GM10847 (cell line): ENCODE data around the gene SH2D3C.

Experiments used
- POLR2A ChIP-seq: IDR thresholded peaks from 2 replicates; pipeline ENCODE4 v1.6.1; 2011; ENCODE audit not compliant: insufficient read length; ENCODE audit errors: extremely low read depth

SH2D3C gene, protein sequence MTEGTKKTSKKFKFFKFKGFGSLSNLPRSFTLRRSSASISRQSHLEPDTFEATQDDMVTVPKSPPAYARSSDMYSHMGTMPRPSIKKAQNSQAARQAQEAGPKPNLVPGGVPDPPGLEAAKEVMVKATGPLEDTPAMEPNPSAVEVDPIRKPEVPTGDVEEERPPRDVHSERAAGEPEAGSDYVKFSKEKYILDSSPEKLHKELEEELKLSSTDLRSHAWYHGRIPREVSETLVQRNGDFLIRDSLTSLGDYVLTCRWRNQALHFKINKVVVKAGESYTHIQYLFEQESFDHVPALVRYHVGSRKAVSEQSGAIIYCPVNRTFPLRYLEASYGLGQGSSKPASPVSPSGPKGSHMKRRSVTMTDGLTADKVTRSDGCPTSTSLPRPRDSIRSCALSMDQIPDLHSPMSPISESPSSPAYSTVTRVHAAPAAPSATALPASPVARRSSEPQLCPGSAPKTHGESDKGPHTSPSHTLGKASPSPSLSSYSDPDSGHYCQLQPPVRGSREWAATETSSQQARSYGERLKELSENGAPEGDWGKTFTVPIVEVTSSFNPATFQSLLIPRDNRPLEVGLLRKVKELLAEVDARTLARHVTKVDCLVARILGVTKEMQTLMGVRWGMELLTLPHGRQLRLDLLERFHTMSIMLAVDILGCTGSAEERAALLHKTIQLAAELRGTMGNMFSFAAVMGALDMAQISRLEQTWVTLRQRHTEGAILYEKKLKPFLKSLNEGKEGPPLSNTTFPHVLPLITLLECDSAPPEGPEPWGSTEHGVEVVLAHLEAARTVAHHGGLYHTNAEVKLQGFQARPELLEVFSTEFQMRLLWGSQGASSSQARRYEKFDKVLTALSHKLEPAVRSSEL

DNA sequence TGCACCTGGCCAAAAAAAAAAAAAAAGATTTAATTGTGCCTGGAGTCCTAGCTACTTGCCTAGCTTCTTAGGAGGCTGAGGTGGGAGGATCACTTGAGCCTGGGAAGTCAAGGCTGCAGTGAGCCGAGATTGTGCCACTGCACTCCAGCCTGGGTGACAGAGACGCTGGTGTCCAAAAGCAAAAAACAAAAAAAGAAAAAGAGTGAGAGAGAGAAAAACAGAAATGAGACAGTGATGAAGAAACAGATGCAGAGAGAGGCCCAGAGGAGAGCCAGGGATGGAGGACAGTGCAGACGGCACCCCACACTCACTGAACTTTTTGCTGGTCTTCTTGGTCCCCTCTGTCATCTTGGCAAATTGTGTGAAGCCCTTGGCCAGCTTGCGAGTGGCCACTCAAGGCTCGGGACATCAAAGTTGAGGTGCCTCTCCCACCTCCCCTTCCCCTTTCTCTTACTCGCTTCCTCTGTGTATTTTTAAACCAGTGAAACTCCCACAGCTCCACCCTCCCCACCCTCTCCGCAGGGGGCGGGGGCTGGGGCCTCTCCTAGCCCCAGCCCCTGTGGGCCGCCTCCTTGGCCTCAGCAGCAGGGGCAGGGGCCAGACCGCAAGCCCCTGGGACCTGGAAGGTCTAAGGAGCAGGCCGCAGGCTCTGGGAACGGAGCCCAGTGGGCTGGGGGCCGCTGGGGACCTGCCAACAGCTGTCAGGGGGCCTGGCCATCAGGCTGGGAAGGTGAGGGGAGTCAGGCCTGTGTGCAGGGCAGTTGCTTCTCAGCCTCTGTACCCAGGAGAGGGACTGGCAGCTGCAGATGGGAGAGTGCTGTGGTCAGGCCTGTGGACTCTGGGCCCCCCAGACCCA, at the start of gene SH2D3C:
Gene SH2D3C (minus strand): TSS at position 387 of the 856 bp plus-strand sequence. CDS start 39 bp downstream, at position 348.
- TF ChIP-seq POLR2A, result peak; percentile 34

DNA sequence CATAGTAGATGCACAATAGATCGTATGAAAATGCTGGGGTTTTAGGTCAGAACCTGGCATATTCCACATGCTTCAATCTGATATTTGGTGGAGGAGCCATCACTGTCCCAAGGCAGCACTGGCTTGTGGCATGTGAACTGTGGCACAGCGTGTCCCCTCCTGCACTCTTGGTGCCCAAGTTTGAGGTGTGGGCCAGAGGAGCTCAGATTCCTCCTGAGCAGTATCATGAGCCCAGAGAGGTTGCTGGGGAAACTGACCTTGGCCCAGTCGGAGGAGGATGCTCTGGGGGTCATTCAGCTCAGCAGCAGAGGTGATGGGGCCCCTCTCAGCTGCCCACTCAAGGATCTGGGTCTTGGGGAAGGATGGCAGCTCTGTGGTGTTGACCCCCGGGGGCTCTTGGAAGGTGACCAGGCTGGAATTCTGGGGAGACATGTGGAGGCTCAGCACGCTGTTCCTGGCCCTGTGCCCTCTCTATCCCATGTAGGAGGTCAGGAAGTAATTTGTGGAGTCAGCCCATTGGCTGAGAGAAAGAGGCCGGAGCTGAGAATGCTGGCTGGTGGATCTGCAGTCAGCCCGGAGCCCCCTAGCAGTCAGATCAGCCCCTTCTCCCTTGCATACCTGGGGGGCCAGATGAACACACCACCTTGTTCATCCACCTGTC, 47.9 kb upstream of the SH2D3C start:
- no peak for TF ChIP-seq POLR2A

DNA sequence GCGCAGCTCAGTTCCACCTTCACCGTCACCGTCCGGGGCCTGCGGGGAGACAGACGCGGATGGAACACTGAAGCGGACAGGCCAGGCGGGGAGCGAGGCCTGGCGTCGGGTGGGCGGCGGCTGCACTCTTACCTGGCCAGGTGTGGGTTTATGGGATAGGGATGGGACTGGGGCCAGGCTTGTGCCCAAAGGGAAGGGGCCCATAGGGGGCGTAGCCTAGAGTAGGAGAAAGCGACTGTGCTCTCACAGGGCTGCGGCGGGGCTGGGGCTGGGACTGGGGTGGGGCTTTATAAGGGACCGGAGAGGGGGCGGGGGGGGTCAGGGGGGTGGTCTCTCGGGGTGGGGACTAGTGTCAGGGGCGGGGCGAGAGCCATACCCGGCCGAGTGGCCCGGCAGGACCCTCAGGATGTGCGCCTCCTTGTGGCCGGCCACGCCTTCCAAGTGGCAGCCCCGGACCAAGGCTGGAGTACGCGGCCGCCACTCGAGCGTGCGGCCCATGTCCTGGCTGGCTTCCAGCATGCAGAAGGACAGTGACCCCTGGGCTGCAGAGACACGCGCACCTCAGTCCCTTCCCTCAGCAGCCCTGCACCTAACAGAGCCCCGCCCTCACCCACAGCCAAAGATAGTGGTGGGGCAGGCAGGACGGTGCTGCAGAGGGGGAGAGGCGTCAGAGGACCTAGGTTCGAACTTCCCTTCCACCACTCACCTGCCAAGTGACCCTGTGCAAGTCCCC, 47.0 kb upstream of the SH2D3C start:
- TF ChIP-seq POLR2A, result no peak

DNA sequence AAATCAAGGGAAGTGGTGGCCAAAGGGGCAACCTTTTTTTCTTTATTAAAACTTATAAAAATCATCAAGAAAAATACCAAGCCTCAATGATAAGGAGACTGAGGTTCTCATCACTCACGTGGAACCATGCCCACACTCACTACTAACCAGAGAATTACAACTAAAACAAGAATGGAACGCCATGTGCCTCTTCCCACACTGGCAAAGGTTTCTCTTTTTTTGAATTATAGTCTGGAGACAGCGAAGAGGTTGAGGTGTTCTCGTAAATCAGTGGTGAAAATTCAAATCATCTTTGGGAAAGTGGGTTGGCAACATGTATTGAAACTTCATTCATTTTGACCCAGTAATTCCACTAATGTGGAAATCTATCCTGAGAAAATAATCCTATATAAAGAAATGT, 43.6 kb upstream of the SH2D3C start:
- TF ChIP-seq POLR2A, result no peak

DNA sequence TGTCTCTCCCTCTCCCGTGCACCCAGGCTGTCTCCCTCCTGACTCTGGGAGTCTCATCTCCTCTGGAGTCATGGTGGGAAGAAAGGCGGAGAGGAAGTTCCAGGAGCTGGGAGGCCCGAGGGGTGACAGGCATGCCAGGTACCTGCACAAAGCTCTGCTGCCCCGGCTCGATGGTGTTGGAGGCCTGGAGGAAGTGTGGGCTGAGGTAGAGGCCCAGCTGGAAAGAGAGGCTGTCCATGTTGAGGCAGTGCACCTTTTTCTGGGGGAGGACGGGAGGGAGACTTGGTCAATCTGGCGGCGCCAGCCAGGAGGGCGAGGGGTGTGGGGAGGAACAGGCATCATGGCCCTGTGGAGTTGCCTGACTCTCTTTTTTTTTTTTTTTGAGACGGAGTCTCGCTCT, 40.1 kb upstream of the SH2D3C start:
- TF ChIP-seq POLR2A, result no peak

DNA sequence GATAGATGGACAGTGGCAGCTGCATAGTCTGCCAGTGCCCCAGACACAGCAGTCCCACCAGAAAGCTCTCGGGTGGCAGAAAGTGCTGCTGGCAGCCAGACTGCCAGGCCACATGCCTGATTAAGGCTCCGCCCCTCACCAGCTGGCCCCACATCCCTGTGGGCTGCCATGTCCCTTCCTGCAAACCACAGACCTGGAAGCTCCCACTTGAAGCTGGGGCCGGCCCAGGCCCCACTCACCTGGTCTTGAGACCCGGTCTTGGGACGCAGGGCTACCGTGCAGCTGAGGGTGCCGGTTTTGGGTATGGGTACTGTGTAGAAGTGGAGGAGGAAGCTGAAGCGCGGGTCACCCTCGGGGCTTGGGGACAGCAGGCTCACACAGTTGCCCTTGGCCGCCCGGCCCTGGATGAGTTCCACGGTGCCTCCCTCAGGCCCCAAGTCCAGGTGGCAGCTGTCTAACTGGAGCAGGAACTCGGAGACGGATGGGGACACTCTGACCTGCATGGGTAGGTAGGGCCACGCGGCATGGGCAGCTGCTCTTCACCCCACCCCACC, 39.5 kb upstream of the SH2D3C start:
- no peak for TF ChIP-seq POLR2A

DNA sequence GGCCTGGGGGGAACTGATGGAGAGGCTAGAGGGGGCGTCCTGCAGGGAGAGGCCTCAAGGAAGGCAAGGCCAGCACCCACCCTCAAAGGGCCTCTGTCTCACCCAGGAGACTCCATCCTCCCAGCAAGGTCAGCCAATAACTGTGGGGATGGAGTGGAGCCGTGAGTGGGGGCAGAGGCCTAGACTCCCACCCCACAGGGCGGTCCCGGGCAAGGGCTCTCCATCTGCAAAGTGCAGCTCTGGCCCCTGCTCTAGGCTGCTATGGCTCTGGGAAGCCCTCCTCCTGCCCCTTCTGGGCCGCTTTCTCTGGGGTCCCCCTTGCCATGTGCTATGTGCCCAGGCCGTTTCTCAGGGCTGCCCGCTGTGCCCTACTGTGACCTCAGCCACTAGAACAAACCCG, 38.3 kb upstream of the SH2D3C start:
- no peak for TF ChIP-seq POLR2A

DNA sequence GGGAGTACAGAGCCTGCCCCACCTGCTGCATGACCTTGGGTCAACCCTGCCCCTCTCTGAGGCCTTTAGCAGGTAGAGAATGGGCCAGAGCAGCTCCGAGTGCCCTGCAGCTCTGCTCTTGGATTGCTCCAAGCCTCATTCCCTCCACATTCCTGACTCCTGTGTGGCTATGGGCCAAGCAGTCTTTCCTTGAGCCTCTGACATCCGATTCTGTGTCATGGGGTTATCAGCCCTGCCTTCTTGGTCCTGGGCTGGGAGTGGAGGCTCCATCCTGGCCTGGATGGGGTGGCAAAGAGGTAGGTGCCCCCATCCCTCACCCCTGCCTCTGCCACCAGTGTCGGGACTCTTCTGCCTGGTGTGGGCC, 37.9 kb upstream of the SH2D3C start:
- no peak for TF ChIP-seq POLR2A

DNA sequence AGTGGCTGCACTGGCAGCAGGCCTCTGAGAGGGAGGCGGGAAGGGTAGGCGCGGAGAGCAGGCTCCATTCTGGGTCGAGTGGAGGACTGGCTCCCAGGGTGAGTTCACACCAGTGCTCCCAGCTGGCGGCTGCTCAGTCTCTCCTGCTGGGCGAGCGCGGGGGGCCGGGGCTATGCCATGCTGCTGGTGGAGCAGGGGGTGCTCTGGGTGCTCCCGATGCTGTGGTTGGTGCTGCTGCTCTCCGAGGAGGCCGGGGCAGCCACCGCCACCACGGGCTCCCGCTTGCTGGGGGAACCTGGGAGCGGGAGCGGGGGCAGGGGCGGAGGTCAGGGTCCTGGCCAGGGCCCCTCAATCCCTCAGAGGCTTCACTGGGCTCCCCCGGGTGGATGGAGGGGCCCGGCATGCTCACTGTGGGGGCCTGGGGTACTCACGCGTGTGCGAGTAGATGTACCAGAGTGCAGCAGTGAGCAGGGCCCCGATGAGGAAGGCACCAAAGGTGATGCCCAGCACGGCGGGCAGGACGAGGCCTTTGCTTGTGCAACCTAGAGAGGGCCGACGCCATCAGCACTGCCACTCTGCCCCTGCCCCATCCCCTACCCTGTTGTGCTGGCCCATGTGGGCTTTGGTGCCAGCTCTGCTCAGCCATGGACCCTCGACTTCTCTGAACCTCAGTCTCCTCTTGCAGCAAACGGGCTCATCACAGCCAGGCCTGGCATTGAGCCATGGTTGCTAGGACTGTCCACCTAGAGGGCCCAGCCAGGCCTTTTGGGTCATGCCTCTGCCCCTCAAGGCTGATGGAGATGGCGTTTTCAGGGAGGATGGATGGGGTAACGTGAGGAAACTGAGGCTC, 37.3 kb upstream of the SH2D3C start:
- no peak for TF ChIP-seq POLR2A

DNA sequence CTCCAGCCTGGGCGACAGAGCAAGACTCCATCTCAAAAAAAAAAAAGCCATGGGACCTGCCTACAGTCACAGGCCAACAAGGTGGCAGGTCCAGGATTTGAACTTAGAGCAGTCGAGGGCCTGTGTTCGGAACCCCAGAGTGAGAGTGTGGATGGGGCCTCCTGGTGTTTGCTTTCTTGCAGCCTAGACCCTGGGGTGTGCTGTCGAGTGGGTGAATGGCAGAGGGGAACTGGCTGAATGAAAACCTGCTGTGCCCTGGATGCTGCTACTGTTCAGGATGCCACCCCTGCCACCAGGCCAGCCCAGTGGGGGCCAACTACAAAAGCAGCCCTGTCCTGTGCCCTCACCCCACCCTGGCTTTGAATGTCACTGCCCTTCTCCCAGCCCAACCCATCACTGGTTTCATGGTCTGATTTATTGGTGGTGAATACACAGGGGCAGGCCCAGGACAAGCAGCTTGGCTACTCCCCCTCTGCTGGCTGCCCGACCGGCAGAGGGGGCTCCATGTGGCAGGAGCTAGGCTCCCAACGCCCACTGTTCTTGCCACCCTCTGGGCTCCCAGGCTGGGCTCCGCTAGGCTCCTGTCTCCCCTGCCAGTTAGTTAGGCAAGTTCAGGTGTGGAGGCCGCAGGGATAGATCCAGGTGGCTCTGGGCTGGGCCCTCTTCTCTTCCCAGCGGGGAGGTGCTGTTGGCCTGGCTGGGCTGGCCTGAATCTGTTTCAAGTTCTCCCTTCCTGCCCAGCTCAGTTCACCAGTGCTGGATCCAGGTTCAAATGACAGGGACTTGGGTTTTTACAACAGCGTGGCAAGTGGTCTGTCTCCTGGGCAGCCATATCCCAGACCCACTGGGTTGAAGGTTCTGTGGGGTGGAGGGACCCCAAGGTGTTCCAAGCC, 36.4 kb upstream of the SH2D3C start:
- no peak for TF ChIP-seq POLR2A

DNA sequence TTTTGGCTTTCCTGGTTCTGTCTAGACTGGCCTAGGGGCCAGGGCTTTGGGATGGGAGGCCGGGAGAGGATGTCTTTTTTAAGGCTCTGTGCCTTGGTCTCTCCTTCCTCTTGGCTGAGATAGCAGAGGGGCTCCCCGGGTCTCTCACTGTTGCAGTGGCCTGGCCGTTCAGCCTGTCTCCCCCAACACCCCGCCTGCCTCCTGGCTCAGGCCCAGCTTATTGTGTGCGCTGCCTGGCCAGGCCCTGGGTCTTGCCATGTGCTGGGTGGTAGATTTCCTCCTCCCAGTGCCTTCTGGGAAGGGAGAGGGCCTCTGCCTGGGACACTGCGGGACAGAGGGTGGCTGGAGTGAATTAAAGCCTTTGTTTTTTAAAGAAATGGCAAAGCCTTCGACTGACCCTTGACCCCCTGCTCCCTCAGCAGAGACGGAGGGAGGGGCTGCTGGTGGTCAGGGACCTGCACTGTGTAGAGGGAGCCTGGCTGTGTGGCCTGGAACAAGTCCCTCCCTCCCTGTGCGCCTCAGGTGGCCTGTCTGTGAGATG, 35.3 kb upstream of the SH2D3C start:
- TF ChIP-seq POLR2A, result no peak

DNA sequence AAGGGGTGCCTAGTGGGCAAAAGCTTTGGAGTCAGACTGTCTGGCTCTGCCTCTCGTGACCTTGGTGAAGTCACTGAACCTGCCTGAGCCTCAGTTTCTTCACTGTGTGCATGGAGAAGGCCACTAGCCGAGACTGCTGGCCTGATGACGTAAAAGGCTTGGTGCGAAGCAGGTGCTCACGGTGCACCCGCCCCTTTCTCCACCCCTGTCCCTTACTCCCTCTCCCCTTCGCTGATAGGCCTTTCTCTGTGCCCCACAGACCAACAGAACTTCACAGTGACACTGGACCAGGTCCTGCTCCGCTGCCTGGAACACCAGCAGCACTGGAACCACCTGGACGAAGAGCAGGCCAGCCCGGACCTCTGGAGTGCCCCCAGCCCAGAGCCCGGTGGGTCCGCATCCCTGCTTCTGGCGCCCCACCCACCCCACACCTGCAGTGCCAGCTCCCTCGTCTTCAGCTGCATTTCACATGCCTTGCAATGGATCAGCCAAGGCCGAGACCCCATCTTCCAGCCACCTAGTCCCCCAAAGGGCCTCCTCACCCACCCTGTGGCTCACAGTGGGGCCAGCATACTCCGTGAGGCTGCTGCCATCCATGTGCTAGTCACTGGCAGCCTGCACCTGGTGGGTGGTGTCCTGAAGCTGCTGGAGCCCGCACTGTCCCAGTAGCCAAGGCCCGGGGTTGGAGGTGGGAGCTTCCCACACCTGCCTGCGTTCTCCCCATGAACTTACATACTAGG, 34.6 kb upstream of the SH2D3C start:
- no peak for TF ChIP-seq POLR2A
